HG03060 (cell line): ENCODE measurements around the gene WDR88.
A peak's percentile ranks its signal among the peaks of the same experiment; 100 is the strongest.
"Not testable (repeated sequence)": the region's sequence is repeated elsewhere in the genome, so short reads cannot be mapped to it uniquely, and the experiment has no call there.

Source experiments
- ATAC-seq: cut with Tn5 transposase; IDR thresholded peaks from one replicate; pipeline ENCODE4 v1.9.1; 2021; ENCODE audit warnings: low read depth, moderate number of reproducible peaks; ENCODE audit not compliant: unreplicated experiment

The WDR88 gene

GRCh38 chr19:33167438-33167837 lies 35.5 kb downstream of the WDR88 start:
- no peak for ATAC-seq

GRCh38 chr19:33168528-33168927 lies 36.6 kb downstream of the WDR88 start:
- no peak for ATAC-seq

GRCh38 chr19:33171222-33171795 lies 39.4 kb downstream of the WDR88 start:
- no peak for ATAC-seq

DNA sequence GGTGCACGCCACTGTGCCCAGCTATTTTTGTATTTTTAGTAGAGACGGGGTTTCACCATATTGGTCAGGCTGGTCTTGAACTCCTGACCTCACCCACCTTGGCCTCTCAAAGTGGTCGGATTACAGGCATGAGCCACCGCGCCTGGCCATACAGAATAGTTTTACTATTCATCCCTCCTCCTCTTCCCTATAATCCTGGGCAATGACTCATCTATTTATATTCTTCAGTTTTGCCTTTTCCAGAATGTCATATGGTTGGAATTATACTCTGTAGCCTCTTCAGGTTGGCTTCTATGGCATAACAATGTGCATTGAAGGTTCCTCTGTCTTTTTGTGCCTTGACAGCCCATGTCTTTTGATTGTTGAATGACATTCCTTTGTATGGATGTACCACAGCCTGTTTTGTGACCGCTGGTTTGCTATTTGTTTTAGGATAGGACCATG lies 40.0 kb downstream of the WDR88 start:
- ATAC-seq = no peak

- no peak for ATAC-seq
These were observed 42.3 kb downstream of the WDR88 start for GRCh38 chr19:33174186-33174585.

DNA sequence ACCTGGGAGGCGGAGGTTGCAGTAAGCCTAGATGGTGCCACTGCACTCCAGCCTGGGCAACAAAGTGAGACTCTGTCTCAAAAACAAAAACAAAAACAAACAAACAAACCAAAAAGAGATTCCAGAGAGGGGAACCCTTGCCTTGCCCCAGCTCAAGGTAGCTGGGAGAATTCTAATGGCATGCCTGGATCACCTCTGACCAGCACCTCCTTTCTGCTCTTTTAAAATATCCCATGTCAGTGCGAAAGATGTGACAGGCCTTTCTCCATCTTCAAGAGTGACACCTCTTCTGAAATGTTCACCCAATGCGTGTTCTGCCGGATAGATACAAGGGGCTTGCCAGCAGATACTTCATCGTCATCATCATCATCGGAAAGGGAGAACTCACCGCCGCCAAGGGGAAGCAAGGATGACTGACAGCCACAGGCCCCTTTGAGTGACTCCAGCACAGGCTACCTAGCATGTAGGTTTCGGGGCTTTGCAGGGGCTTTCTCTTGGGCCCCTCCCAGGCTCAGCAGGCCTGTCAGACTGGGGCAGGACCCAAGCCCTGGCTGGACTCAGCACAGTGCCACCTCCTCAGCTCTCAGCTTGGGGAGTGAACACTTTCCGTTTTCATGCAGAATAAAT lies 43.4 kb downstream of the WDR88 start:
- ATAC-seq = no peak

GRCh38 chr19:33175886-33176669 lies 44.2 kb downstream of the WDR88 start:
- ATAC-seq = no peak

- ATAC-seq = peak; percentile 75
These were observed 44.9 kb downstream of the WDR88 start for GRCh38 chr19:33176670-33177416.

DNA sequence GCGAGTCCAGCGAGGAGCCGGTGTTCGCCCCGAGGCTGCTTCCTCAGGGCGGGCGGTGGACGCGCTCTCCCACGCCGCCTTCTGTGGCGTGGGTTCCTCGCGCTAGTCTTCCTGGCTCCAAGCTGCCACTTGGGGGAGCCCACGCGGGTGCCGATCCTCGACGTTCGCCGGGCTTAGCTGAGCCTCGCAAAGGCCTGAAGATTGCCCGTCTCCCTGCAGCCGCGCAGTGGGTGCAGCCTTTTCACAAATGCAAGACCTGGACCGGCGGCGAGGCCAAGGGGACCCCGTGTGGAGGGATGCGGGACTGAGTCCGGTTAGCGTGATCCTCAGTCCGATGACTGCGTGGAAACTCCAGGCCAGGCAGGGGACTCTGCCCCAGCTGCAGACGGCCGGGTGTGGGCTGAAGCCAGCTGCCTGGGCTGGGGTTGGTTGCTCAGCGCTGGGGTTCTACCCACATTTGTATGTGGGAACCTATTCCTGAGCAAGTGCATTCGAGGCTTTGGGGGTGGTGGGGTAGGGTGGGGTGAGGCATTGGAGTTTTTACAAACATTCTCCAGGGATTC lies 45.6 kb downstream of the WDR88 start:
- ATAC-seq = peak; percentile 12

DNA sequence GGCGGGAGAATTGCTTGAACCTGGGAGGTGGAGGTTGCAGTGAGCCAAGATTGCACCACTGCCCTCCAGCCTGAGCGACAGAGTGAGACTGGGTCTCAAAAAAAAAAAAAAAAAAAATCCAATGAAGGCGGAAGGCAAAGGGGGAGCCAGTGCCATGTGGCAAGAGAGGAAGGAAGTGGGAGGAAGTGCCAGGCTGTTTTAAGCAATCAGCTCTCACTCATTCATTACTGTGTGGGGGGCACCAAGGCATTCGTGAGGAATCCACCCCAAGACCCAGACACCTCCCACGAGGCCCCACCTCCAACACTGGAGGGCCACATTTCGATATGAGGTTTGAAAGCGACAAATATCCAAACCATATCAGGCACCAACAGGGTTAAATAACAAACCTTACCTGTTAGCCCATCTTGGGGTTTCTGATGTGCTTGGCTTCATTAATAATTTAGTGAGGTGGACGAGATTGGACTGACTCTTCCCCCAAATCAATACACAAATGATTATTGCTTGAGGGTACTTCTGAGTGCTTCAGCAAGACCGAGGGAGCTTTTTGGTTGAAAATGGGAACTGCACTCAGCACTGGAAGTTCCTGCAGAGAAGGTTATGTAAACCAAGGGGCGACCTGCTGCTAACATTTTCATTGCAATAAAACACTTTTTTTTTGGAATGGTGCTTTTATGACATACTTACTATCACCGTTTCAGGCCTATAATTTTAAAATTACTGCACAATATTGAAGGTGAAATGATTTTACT lies 54.7 kb downstream of the WDR88 start:
- no peak for ATAC-seq

GRCh38 chr19:33187183-33187540 lies 55.2 kb downstream of the WDR88 start:
- ATAC-seq = no peak

- ATAC-seq = no peak
These were observed 57.5 kb downstream of the WDR88 start for GRCh38 chr19:33189453-33189852.

DNA sequence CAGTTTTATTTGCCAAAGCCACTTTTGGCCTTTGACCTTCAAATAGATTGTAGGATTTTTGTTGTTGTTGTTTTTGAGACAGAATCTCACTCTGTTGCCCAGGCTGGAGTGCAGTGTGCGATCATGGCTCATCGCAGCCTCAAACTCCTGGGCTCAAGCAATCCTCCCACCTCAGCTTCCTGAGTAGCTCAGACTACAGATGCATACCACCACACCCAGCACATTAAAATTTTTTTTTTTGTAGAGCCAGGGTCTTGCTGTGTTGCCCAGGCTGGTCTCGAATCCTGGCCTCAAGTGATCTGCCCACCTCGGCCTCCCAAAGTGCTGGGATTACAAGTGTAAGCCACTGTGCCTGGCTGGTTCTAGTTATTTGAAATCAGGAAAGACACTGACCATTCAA lies 59.2 kb downstream of the WDR88 start:
- not testable (repeated sequence) for ATAC-seq

GRCh38 chr19:33191501-33191900 lies 59.6 kb downstream of the WDR88 start:
- no peak for ATAC-seq

GRCh38 chr19:33192010-33192409 lies 60.1 kb downstream of the WDR88 start:
- no peak for ATAC-seq

- ATAC-seq = no peak
These were observed 61.5 kb downstream of the WDR88 start for GRCh38 chr19:33193269-33193864.

- ATAC-seq = no peak
These were observed 62.0 kb downstream of the WDR88 start, which contains the start of gene LRP3 for GRCh38 chr19:33193865-33194362. Gene LRP3, plus strand, starts transcription at chr19:33194330. Its CDS starts 456 bp downstream, at chr19:33194786.

DNA sequence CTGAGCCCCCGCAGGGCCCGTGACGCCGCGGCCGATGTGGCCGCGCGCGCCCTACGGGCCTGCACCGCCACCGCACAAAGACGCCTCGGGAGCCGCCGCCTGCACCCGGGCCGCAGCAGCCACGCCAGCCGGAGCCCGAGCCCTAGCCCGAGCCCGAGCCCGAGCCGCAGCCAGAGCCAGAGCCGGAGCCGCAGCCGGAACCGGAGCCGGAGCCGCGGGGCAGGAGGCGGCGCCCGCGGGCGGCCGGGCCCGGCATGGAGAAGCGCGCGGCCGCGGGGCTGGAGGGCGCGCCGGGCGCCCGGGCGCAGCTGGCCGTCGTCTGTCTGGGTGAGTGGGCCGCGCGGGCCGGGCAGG lies 62.6 kb downstream of the WDR88 start:
- ATAC-seq = no peak

GRCh38 chr19:33194886-33195644 lies 63.2 kb downstream of the WDR88 start:
- ATAC-seq = no peak
